Right lobe of liver (tissue), 6 donors: ENCODE measurements around the gene C12orf57. TPM values are rescaled to one million over a fixed set of nuclear protein-coding genes. Genes with fewer than 3 reads are reported as not detected.

Experiments
- ATAC-seq, 4 donors: fragments of 200-7000 bp; cut with Tn5 transposase; one replicate each; pipeline ENCODE4 v1.9.1; 2020; ENCODE audit warnings: mild to moderate bottlenecking in 4 of 4, moderate library complexity in 4 of 4
- DNase-seq, 3 donors: peaks; one replicate each; pipeline ENCODE4 v3.0.0-alpha.2; 2020
- H3K27ac ChIP-seq, 3 donors: fragments of 200-600 bp; one replicate each; pipeline ENCODE4 v1.8.0; 2022
- H3K27me3 ChIP-seq, 2 donors: fragments of 200-600 bp; one replicate each; pipeline ENCODE4 v1.8.0; 2022
- H3K36me3 ChIP-seq, 4 donors: fragments of 200-600 bp; sonication (generic) in 1 of 4; one replicate each; pipeline versions ENCODE4 v1.5.1 to v1.8.0; 2017 to 2022; ENCODE audit warnings: control low read depth in 1 of 4
- H3K4me1 ChIP-seq, 4 donors: fragments of 200-600 bp; sonication (generic) in 1 of 4; one replicate each; pipeline versions ENCODE4 v1.5.1 to v1.8.0; 2017 to 2022; ENCODE audit warnings: control low read depth in 1 of 4
- H3K4me3 ChIP-seq, 3 donors: fragments of 200-600 bp; one replicate each; pipeline ENCODE4 v1.8.0; 2022
- H3K9me3 ChIP-seq, 4 donors: fragments of 200-600 bp; sonication (generic) in 1 of 4; one replicate each; pipeline versions ENCODE4 v1.5.1 to v1.8.0; 2017 to 2022; ENCODE audit warnings: control low read depth in 1 of 4
- POLR2A ChIP-seq: fragments of 450-650 bp; IDR thresholded peaks from one replicate; pipeline ENCODE4 v1.6.1; 2017; ENCODE audit warnings: antibody characterized with exemption, mild to moderate bottlenecking
- WGBS: methylation state at CpG from one replicate; pipeline ENCODE4 v1.1.6; 2018; ENCODE audit warnings: low coverage, low lambda C conversion rate; ENCODE audit not compliant: insufficient coverage; ENCODE audit errors: missing lambda C conversion rate; 5-methylcytosine and 5-hydroxymethylcytosine counted together
- intact Hi-C, 2 donors: fragments of 100-400 bp; cut with DNase I; formaldehyde crosslinking; loops; one replicate each; pipeline versions ENCODE4 v1.11.2 to v1.14.1; 2022
- total RNA-seq, 6 experiments: library from RNA; depleted of rRNA in 2 of 6; stranded (reverse); fragments of >200 nt in 2 of 6; fragmentation: NEBNext Ultra II Directional in 3 of 6; extraction: Animal tissue kit (Norgen Biotek cat#: 25700) in 3 of 6; gene quantifications; one replicate each; pipeline versions ENCODE4 v1.1.0 to v1.2.4, GENCODE V29; 2016 to 2023
- TF ChIP-seq, protein P1 (sequence below), 4 donors: fragments of 200-600 bp in 3 of 4; fragments of 450-650 bp in 1 of 4; IDR thresholded peaks; one replicate each; pipeline versions ENCODE4 v1.5.1 to v1.8.0; 2016 to 2022; ENCODE audit warnings: antibody characterized with exemption in 4 of 4, mild to moderate bottlenecking in 2 of 4
- donor health status: DM: no; HTN: yes; CAD: no.
- donor health status: DM: no; HTN: no; CAD: no.
- donor health status: DM: no; HTN: no; CAD: no.
- donor health status: DM: no; HTN: yes; CAD: no.
- donor health status: DM: no; HTN: yes; CAD: no.

The C12orf57 gene
- total RNA-seq, 6 experiments from 2014 or later = 47.6 to 189 (median 70.5) TPM

DNA sequence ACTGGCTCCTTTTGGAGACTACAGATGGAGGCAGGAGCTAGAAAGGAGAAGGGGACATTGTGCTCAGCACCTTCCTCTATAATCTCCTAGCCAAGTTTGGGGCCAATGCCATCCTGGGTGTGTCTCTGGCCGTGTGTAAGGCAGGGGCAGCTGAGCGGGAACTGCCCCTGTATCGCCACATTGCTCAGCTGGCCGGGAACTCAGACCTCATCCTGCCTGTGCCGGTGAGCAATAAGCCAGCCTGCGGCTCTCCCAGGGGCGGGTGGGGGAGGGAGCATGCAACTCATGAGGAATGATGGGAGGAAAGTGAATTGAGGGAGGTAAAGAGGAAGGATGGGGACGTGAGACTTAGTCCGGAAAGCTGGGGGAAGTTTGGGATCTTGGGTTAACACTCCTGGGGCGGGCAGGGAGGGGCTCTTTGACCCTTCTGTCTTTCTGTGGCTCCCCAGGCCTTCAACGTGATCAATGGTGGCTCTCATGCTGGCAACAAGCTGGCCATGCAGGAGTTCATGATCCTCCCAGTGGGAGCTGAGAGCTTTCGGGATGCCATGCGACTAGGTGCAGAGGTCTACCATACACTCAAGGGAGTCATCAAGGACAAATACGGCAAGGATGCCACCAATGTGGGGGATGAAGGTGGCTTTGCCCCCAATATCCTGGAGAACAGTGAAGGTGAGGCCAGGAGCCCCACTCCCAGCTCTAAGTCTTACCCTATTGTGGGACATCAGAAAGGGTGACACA, 26.2 kb upstream of the C12orf57 start:
- Histone ChIP-seq H3K4me1 (peaks cover 0 to 9% (median 0%) of the 10 kb centered on the region in 4 donors), H3K9me3 (no peaks in the 10 kb centered on the region), H3K4me3 (no peak overlapping the region), H3K27me3 (no peaks in the 10 kb centered on the region), H3K27ac (no peak overlapping the region), H3K36me3 (no peaks in the 10 kb centered on the region)
- no peak for DNase-seq
- intact Hi-C loops = no loop called here
- WGBS = 84% methylated on average over 10 of the region's 14 CpGs
- TF ChIP-seq, protein P1, sequence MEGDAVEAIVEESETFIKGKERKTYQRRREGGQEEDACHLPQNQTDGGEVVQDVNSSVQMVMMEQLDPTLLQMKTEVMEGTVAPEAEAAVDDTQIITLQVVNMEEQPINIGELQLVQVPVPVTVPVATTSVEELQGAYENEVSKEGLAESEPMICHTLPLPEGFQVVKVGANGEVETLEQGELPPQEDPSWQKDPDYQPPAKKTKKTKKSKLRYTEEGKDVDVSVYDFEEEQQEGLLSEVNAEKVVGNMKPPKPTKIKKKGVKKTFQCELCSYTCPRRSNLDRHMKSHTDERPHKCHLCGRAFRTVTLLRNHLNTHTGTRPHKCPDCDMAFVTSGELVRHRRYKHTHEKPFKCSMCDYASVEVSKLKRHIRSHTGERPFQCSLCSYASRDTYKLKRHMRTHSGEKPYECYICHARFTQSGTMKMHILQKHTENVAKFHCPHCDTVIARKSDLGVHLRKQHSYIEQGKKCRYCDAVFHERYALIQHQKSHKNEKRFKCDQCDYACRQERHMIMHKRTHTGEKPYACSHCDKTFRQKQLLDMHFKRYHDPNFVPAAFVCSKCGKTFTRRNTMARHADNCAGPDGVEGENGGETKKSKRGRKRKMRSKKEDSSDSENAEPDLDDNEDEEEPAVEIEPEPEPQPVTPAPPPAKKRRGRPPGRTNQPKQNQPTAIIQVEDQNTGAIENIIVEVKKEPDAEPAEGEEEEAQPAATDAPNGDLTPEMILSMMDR (IDR thresholded peaks at IDR 0.05) = no peak
- TF ChIP-seq POLR2A = no peak
- no peak for ATAC-seq

DNA sequence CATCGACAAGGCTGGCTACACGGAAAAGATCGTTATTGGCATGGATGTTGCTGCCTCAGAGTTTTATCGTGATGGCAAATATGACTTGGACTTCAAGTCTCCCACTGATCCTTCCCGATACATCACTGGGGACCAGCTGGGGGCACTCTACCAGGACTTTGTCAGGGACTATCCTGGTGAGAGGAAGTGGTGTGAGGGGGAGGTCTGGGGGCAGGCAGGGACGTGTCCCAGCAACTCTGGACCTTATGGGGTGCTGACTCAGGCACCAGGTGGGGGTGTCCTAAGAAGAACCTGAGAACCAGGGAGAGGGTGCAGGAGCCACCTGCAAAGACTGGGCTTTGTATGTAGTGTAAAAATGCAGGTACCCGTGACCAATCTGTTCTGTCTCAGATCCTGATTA, 24.2 kb upstream of the C12orf57 start:
- intact Hi-C loops = no loop called here
- H3K4me1 ChIP-seq = peaks cover 0 to 10% (median 1%) of the 10 kb centered on the region in 4 donors
- H3K27me3 ChIP-seq = no peaks in the 10 kb centered on the region
- H3K9me3 ChIP-seq = no peaks in the 10 kb centered on the region
- H3K4me3 ChIP-seq = no peak overlapping the region
- TF ChIP-seq, protein P1 (IDR thresholded peaks at IDR 0.05) = no peak
- H3K27ac ChIP-seq = no peak overlapping the region
- DNase-seq (no peak), ATAC-seq (no peak)
- 51% methylated on average over 7 of the region's 7 CpGs for WGBS
- H3K36me3 ChIP-seq = no peaks in the 10 kb centered on the region

DNA sequence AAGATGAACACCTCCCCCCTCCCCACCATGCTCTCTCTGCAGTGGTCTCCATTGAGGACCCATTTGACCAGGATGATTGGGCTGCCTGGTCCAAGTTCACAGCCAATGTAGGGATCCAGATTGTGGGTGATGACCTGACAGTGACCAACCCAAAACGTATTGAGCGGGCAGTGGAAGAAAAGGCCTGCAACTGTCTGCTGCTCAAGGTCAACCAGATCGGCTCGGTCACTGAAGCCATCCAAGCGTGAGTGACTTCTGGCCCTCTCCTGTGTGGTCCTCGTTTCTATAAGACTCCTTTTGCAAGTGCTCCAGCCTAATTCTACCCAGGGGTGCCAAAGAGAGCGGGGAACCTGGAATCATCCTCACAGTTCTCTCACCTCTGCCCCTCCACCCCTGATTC, 22.3 kb upstream of the C12orf57 start:
- ATAC-seq (no peak), DNase-seq (no peak)
- no peak for TF ChIP-seq POLR2A
- TF ChIP-seq, protein P1 (IDR thresholded peaks at IDR 0.05) = no peak
- no peaks in the 10 kb centered on the region for H3K27me3 ChIP-seq
- no peak overlapping the region for H3K27ac ChIP-seq
- H3K4me3 ChIP-seq = no peak overlapping the region
- no peaks in the 10 kb centered on the region for H3K36me3 ChIP-seq
- H3K4me1 ChIP-seq = peaks cover 0 to 23% (median 11%) of the 10 kb centered on the region in 4 donors
- H3K9me3 ChIP-seq = no peaks in the 10 kb centered on the region
- WGBS = 100% methylated on average over 1 of the region's 7 CpGs
- intact Hi-C loops = no loop called here

DNA sequence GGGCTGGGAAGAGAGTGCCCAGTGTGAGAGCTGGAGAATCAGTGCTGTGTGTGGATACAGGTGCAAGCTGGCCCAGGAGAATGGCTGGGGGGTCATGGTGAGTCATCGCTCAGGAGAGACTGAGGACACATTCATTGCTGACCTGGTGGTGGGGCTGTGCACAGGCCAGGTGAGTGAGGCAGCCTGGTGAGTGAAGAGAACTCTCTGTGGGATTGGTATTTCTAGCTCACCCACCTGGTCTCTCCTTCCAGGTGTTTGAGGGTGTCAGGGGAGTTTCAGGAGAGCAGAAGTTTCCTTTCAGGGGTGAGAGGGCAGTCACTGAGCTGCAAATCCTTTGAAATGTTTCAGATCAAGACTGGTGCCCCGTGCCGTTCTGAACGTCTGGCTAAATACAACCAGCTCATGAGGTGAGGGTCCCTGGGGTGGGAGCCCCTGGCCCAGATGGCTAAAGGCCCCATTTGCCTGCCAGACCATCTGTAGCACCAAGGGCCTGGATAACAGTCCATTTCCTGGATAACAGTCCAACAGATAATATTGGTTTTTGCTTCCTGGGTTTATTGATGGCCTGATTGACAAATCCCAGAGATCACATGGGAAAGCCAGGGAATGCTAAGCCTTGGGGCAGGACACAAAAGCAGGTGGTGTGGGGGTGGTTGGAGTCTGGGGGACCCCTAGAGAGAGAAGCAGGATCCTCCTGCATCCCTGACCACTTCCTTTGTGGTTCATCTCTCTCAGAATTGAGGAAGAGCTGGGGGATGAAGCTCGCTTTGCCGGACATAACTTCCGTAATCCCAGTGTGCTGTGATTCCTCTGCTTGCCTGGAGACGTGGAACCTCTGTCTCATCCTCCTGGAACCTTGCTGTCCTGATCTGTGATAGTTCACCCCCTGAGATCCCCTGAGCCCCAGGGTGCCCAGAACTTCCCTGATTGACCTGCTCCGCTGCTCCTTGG, 21.6 kb upstream of the C12orf57 start:
- DNase-seq = no peak
- no peak overlapping the region for H3K27ac ChIP-seq
- no peak overlapping the region for H3K4me3 ChIP-seq

More for the DNA sequence above, 21.6 kb upstream of the C12orf57 start:
- Histone ChIP-seq H3K9me3 (no peaks in the 10 kb centered on the region), H3K36me3 (no peaks in the 10 kb centered on the region), H3K4me1 (peaks cover 0 to 30% (median 13%) of the 10 kb centered on the region in 4 donors), H3K27me3 (no peaks in the 10 kb centered on the region)
- intact Hi-C loops = no loop called here
- TF ChIP-seq, protein P1 (IDR thresholded peaks at IDR 0.05) = no peak
- TF ChIP-seq POLR2A = no peak
- 79% methylated on average over 2 of the region's 9 CpGs for WGBS
- ATAC-seq = no peak
